HPDE6-E6E7 (cell line): Measurements from ENCODE around the gene PIK3R4.

ENCODE experiments used
- DNase-seq: peaks from one replicate; pipeline ENCODE4 v3.0.0; 2011; ENCODE audit warnings: missing footprints; ENCODE audit errors: extremely low spot score

PIK3R4 gene

GRCh38 chr3:130688697-130689470 is 57.7 kb downstream of the PIK3R4 start:
- DNase-seq: no peak

GRCh38 chr3:130688015-130688688 is 58.5 kb downstream of the PIK3R4 start:
- no peak for DNase-seq

GRCh38 chr3:130687327-130687726 is 59.3 kb downstream of the PIK3R4 start:
- no peak for DNase-seq

- DNase-seq: no peak
These were observed 59.8 kb downstream of the PIK3R4 start for GRCh38 chr3:130686833-130687232.

- no peak for DNase-seq
These were observed 64.5 kb downstream of the PIK3R4 start for GRCh38 chr3:130682131-130682530.

- no peak for DNase-seq
These were observed 67.4 kb downstream of the PIK3R4 start for GRCh38 chr3:130679218-130679617.

- no peak for DNase-seq
These were observed 69.3 kb downstream of the PIK3R4 start for GRCh38 chr3:130677343-130677742.

GRCh38 chr3:130671545-130672312 is 74.9 kb downstream of the PIK3R4 start:
- peak; percentile 6 for DNase-seq

- DNase-seq: no peak
These were observed 76.9 kb downstream of the PIK3R4 start for GRCh38 chr3:130669740-130670139.

- DNase-seq: no peak
These were observed 83.5 kb downstream of the PIK3R4 start for GRCh38 chr3:130663092-130663491.

- DNase-seq: no peak
These were observed 84.1 kb downstream of the PIK3R4 start for GRCh38 chr3:130662501-130662996.

GRCh38 chr3:130661140-130661891 is 85.3 kb downstream of the PIK3R4 start:
- DNase-seq: no peak

- no peak for DNase-seq
These were observed 86.7 kb downstream of the PIK3R4 start for GRCh38 chr3:130659911-130660310.

GRCh38 chr3:130658678-130659077 is 88.0 kb downstream of the PIK3R4 start:
- no peak for DNase-seq

- no peak for DNase-seq
These were observed 90.0 kb downstream of the PIK3R4 start for GRCh38 chr3:130656627-130657026.

- no peak for DNase-seq
These were observed 91.7 kb downstream of the PIK3R4 start for GRCh38 chr3:130654921-130655320.

- no peak for DNase-seq
These were observed 92.5 kb downstream of the PIK3R4 start for GRCh38 chr3:130654091-130654490.

GRCh38 chr3:130649061-130649654 is 97.5 kb downstream of the PIK3R4 start:
- DNase-seq: no peak

GRCh38 chr3:130648293-130648692 is 98.3 kb downstream of the PIK3R4 start:
- no peak for DNase-seq

- no peak for DNase-seq
These were observed 101.4 kb downstream of the PIK3R4 start for GRCh38 chr3:130645261-130645660.

GRCh38 chr3:130644628-130645253 is 101.9 kb downstream of the PIK3R4 start:
- no peak for DNase-seq
